ENCODE measurements around the gene CCDC185. TPM values are rescaled to one million over a fixed set of nuclear protein-coding genes. Genes with fewer than 3 reads are reported as not detected.

Gene CCDC185
- total RNA-seq, 1 experiment from 2014 or later: not detected

DNA sequence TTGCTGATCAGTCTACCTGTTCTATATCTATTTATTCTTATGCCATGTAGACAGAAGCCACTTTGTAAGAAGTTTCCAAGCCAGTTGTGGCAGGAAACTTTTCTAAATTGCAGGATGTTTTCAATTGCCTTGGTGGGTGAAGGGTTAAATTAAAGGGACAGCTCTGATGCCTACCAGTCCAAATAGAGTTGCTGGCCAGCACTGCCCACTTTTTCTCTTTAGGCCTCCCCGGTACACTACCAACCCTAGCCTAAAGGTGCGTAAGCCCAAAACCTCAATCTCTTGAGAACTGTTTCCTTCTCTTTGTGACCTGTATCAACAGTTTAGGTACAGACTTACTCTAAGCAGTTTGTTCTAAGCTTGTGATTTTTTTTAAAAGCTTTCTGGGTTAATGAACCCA lies 44.8 kb upstream of the CCDC185 start:
- H3K27ac ChIP-seq: no peak overlapping the region
- no peak overlapping the region for H3K4me3 ChIP-seq
- no peaks in the 10 kb centered on the region for H3K4me1 ChIP-seq (replicated peaks; ENCODE audit: insufficient read depth)
- H3F3A ChIP-seq (ENCODE audit: insufficient read depth, low read depth): no peaks in the 10 kb centered on the region
- H2AFZ ChIP-seq: no peak overlapping the region
- H4K20me1 ChIP-seq (ENCODE audit: insufficient read depth): no peaks in the 10 kb centered on the region
- H3K9me2 ChIP-seq (ENCODE audit: insufficient read depth): no peaks in the 10 kb centered on the region
- DNase-seq: no peak
- H3K36me3 ChIP-seq (ENCODE audit: low read depth): no peaks in the 10 kb centered on the region
- peaks cover 9% of the 10 kb centered on the region for H3K27me3 ChIP-seq (ENCODE audit: insufficient read depth, low read depth)
- POLR2A ChIA-PET (ENCODE audit: unreplicated experiment): interaction anchor here (0.7 kb wide), 1 partner anchor 171 kb away, joined by 5 read pairs; no protein-coding TSS in a partner anchor
- no peaks in the 10 kb centered on the region for H3K79me2 ChIP-seq (ENCODE audit: low read depth)
- H3K9me3 ChIP-seq (ENCODE audit: insufficient read depth, low read depth): no peaks in the 10 kb centered on the region
- intact Hi-C loops (cut with micrococcal nuclease; ENCODE audit: unreplicated experiment): no loop called here
- TF ChIP-seq, protein P1, sequence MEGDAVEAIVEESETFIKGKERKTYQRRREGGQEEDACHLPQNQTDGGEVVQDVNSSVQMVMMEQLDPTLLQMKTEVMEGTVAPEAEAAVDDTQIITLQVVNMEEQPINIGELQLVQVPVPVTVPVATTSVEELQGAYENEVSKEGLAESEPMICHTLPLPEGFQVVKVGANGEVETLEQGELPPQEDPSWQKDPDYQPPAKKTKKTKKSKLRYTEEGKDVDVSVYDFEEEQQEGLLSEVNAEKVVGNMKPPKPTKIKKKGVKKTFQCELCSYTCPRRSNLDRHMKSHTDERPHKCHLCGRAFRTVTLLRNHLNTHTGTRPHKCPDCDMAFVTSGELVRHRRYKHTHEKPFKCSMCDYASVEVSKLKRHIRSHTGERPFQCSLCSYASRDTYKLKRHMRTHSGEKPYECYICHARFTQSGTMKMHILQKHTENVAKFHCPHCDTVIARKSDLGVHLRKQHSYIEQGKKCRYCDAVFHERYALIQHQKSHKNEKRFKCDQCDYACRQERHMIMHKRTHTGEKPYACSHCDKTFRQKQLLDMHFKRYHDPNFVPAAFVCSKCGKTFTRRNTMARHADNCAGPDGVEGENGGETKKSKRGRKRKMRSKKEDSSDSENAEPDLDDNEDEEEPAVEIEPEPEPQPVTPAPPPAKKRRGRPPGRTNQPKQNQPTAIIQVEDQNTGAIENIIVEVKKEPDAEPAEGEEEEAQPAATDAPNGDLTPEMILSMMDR (conservative IDR thresholded peaks at IDR 0.05): no peak
- TF ChIP-seq EZH2 (IDR thresholded peaks at IDR 0.05; ENCODE audit: low read depth): no peak
- CTCF ChIA-PET: no interaction called here
- no peak overlapping the region for H3K4me2 ChIP-seq
- BruUV-seq (replicated peaks): no TSS peak

DNA sequence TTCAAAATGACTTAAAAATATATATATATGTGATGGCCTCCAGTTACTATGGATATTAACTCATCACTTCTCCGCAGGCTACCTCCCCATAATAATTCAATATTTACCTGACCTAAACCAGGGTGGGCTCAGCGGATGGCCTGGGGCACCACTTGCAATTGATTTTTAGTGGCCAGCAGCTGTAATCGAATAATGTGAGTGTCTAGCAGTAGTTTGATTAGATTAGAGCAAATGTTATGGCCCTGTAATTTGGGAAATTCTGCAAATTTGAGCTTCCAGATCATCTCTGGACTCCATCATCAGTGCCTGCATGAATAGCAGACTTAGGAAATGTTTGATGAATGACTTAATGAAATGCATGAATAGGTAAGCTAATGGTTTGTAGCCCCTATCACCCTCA lies 44.0 kb upstream of the CCDC185 start:
- Histone ChIP-seq H3K9me3 (ENCODE audit: insufficient read depth, low read depth) (no peaks in the 10 kb centered on the region), H3F3A (ENCODE audit: insufficient read depth, low read depth) (no peaks in the 10 kb centered on the region), H2AFZ (no peak overlapping the region), H3K36me3 (ENCODE audit: low read depth) (no peaks in the 10 kb centered on the region), H3K9me2 (ENCODE audit: insufficient read depth) (no peaks in the 10 kb centered on the region), H3K4me2 (no peak overlapping the region), H3K27ac (no peak overlapping the region), H3K4me1 (replicated peaks; ENCODE audit: insufficient read depth) (no peaks in the 10 kb centered on the region), H3K4me3 (no peak overlapping the region), H3K79me2 (ENCODE audit: low read depth) (no peaks in the 10 kb centered on the region), H4K20me1 (ENCODE audit: insufficient read depth) (no peaks in the 10 kb centered on the region), H3K27me3 (ENCODE audit: insufficient read depth, low read depth) (peaks cover 17% of the 10 kb centered on the region)
- TF ChIP-seq EZH2 (IDR thresholded peaks at IDR 0.05; ENCODE audit: low read depth): no peak
- TF ChIP-seq, protein P1 (conservative IDR thresholded peaks at IDR 0.05): no peak
- BruUV-seq (replicated peaks): no TSS peak
- ChIA-PET CTCF (no interaction called here), POLR2A (ENCODE audit: unreplicated experiment) (interaction anchor here (0.7 kb wide), 2 partner anchors 89 to 172 kb away, joined by 3 to 5 read pairs; no protein-coding TSS in a partner anchor)
- intact Hi-C loops (cut with micrococcal nuclease; ENCODE audit: unreplicated experiment): no loop called here
- DNase-seq: no peak

DNA sequence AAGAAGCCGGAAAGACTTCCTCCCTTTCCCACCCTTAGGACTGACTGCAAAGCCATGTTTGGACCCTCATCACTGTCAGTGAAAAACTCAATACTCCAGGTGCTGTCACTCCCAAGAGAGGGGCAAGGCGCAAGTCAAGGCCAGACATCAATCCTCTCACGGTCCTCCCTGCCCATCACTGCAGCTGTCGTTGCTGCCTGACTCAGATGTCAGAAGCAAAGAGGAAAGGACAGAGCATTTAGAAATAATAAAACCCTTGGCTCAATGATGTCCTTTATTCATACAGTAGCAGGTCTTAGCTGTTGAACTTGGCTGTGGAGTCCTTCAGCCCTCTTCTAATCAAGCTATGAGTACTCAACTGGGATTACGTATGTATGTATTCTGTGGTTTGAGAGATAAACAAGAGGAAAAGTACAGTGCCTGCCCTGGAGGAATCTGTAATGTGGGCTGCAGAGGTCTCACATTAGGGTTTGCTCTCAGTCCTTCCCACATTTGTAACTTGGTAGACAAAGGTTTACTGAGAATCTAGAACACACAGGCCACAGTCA lies 42.8 kb upstream of the CCDC185 start:
- Histone ChIP-seq H3K4me1 (replicated peaks; ENCODE audit: insufficient read depth) (no peaks in the 10 kb centered on the region), H3K79me2 (ENCODE audit: low read depth) (no peaks in the 10 kb centered on the region), H3K27me3 (ENCODE audit: insufficient read depth, low read depth) (peaks cover 17% of the 10 kb centered on the region), H3K9me3 (ENCODE audit: insufficient read depth, low read depth) (no peaks in the 10 kb centered on the region), H3K4me3 (no peak overlapping the region), H3K27ac (no peak overlapping the region), H3K9me2 (ENCODE audit: insufficient read depth) (no peaks in the 10 kb centered on the region), H3K4me2 (no peak overlapping the region), H4K20me1 (ENCODE audit: insufficient read depth) (no peaks in the 10 kb centered on the region), H3F3A (ENCODE audit: insufficient read depth, low read depth) (no peaks in the 10 kb centered on the region), H3K36me3 (ENCODE audit: low read depth) (no peaks in the 10 kb centered on the region), H2AFZ (no peak overlapping the region)
- no peak for TF ChIP-seq EZH2 (IDR thresholded peaks at IDR 0.05; ENCODE audit: low read depth)
- TF ChIP-seq, protein P1 (conservative IDR thresholded peaks at IDR 0.05): no peak
- no peak for DNase-seq
- POLR2A ChIA-PET (ENCODE audit: unreplicated experiment): no interaction called here
- CTCF ChIA-PET: no interaction called here
- BruUV-seq (replicated peaks): no TSS peak
- intact Hi-C loops (cut with micrococcal nuclease; ENCODE audit: unreplicated experiment): no loop called here

Data from PC-9 (cell line).